GM12878 (cell line): Measurements from ENCODE around the gene HERPUD1. TPM values are rescaled to one million over a fixed set of nuclear protein-coding genes. Genes with fewer than 3 reads are reported as not detected.

Experiments used
- ATAC-seq: fragments of 200-7000 bp; cut with Tn5 transposase; 3 replicates; pipeline ENCODE4 v1.9.1; 2020; ENCODE audit warnings: mild to moderate bottlenecking, moderate library complexity
- BruUV-seq: library from RNA; stranded (reverse); fragments of 400-500 nt; replicated peaks from 2 replicates; lab custom pipeline; 2021; lab: Mats Ljungman, UMichigan
- CTCF ChIA-PET: fragments of 300-600 bp; sonication (Branson Sonifier 250); formaldehyde crosslinking; extraction: SDS; loops from one replicate; lab custom pipeline; 2021; ENCODE audit warnings: inconsistent platforms; lab: Yijun Ruan, JAX
- POLR2A ChIA-PET: fragments of 350-600 bp; formaldehyde crosslinking; extraction: SDS; loops from one replicate; lab custom pipeline; 2021; ENCODE audit warnings: inconsistent platforms; lab: Charles Lee
- RAD21 ChIA-PET: fragments of 300-600 bp; sonication (Branson Sonifier 250); formaldehyde crosslinking; loops from one replicate; lab custom pipeline; 2023; ENCODE audit warnings: antibody characterized with exemption; ENCODE audit not compliant: unreplicated experiment; lab: Charles Lee
- SMC1A ChIA-PET: fragments of 300-600 bp; sonication (Branson Sonifier 250); formaldehyde crosslinking; loops from one replicate; lab custom pipeline; 2023; ENCODE audit not compliant: unreplicated experiment, uncharacterized antibody; lab: Charles Lee
- DNase-seq: peaks from one replicate; pipeline ENCODE4 v3.0.0-alpha.2; 2011; ENCODE audit warnings: low read depth, low spot score
- FAIRE-seq: peaks from 3 replicates; lab custom pipeline; 2011; peaks lifted over from hg19 to GRCh38; lab: Jason Lieb, UNC
- H2AFZ ChIP-seq: 2 replicates; pipeline ENCODE4 v1.6.0; 2011; ENCODE audit warnings: low read depth, low read length, control low read depth; ENCODE audit not compliant: control insufficient read depth
- H3K27ac ChIP-seq: 2 replicates; pipeline ENCODE4 v1.5.1; 2011; ENCODE audit warnings: control low read depth; ENCODE audit not compliant: control insufficient read depth, insufficient read depth
- H3K27me3 ChIP-seq, 2 experiments: replicated peaks in 1 of 2; 2 replicates each; pipeline versions ENCODE4 v1.6.0 to v1.6.1; 2011; ENCODE audit warnings: low read length in 1 of 2; ENCODE audit not compliant: control insufficient read depth in 2 of 2, insufficient read depth in 2 of 2
- H3K36me3 ChIP-seq, 2 experiments: 2 replicates each; pipeline ENCODE4 v1.5.1; 2011; ENCODE audit warnings: low read length in 1 of 2; ENCODE audit not compliant: control insufficient read depth in 2 of 2, insufficient read depth in 2 of 2
- H3K4me1 ChIP-seq: 2 replicates; pipeline ENCODE4 v1.6.1; 2011; ENCODE audit warnings: mild to moderate bottlenecking, low read length, moderate library complexity, mixed read lengths; ENCODE audit not compliant: control insufficient read depth, insufficient read depth
- H3K4me2 ChIP-seq: 2 replicates; pipeline ENCODE4 v1.6.0; 2011; ENCODE audit warnings: control low read depth; ENCODE audit not compliant: control insufficient read depth, insufficient read depth
- H3K4me3 ChIP-seq: fragments of 200-600 bp; sonication (generic); 2 replicates; pipeline ENCODE4 v1.5.1; 2016
- H3K79me2 ChIP-seq: 2 replicates; pipeline ENCODE4 v1.6.0; 2011; ENCODE audit warnings: low read length; ENCODE audit not compliant: control insufficient read depth, insufficient read depth
- H3K9ac ChIP-seq: 2 replicates; pipeline ENCODE4 v1.8.0; 2011; ENCODE audit warnings: low read length, control low read depth, mixed read lengths; ENCODE audit not compliant: control insufficient read depth, insufficient read depth
- H3K9me3 ChIP-seq: replicated peaks from 3 replicates; pipeline ENCODE4 v1.5.1; 2011; ENCODE audit warnings: mild to moderate bottlenecking, low read length; ENCODE audit not compliant: control insufficient read depth, insufficient read depth
- H4K20me1 ChIP-seq: 2 replicates; pipeline ENCODE4 v1.6.0; 2011; ENCODE audit not compliant: control insufficient read depth, insufficient read depth
- BMI1 ChIP-seq: fragments of 450-650 bp; IDR thresholded peaks from 2 replicates; pipeline ENCODE4 v1.6.1; 2016; ENCODE audit warnings: mild to moderate bottlenecking, moderate library complexity, borderline replicate concordance
- CBFB ChIP-seq: IDR thresholded peaks from 2 replicates; pipeline ENCODE4 v1.6.1; 2016; ENCODE audit warnings: antibody characterized with exemption, low read depth
- DPF2 ChIP-seq: fragments of 450-650 bp; IDR thresholded peaks from 2 replicates; pipeline ENCODE4 v1.6.1; 2017; ENCODE audit warnings: mild to moderate bottlenecking
- YBX1 ChIP-seq: fragments of 450-650 bp; IDR thresholded peaks from 2 replicates; pipeline ENCODE4 v1.6.1; 2016; ENCODE audit warnings: antibody characterized with exemption
- WGBS: methylation state at CpG from one replicate; pipeline ENCODE4 v1.1.6; 2016; ENCODE audit warnings: low lambda C conversion rate; ENCODE audit not compliant: insufficient replicate concordance, insufficient coverage; ENCODE audit errors: missing lambda C conversion rate; 5-methylcytosine and 5-hydroxymethylcytosine counted together
- in situ Hi-C: fragments of 300-500 bp; cut with MboI; formaldehyde crosslinking; loops from 9 replicates; pipeline ENCODE4 v1.14.3; 2018; ENCODE audit warnings: mixed read lengths
- intact Hi-C: fragments of 100-400 bp; cut with micrococcal nuclease; formaldehyde crosslinking; loops from one replicate; pipeline ENCODE4 v1.14.2; 2022; ENCODE audit not compliant: unreplicated experiment
- polyA plus RNA-seq, 11 experiments: library from polyadenylated mRNA; depleted of rRNA in 4 of 11; unstranded in 6 of 11; stranded (reverse) in 5 of 11; fragments of >200 nt; fragmentation: Nextera tagmentation in 4 of 11; fragmentation: Illumina TruSeq in 1 of 11; extraction: Ambion mirVana in 4 of 11; extraction: Trizol in 1 of 11; gene quantifications; 1 replicate in 1 of 11; 2 replicates in 10 of 11; pipeline versions ENCODE4 v1.2.1 to v1.2.3, GENCODE V29; 2011 to 2016; ENCODE audit warnings: inconsistent platforms in 2 of 11, missing spikeins in 2 of 11, low read depth in 1 of 11
- total RNA-seq, 4 experiments: library from RNA; depleted of rRNA in 3 of 4; stranded (reverse); fragments of >200 nt in 3 of 4; fragmentation: Illumina TruSeq in 1 of 4; extraction: Trizol in 1 of 4; gene quantifications; 2 replicates each; pipeline versions ENCODE4 v1.2.1 to v1.2.3, GENCODE V29; 2013 to 2021

Gene HERPUD1
- total and polyA plus RNA-seq, 10 of the 15 experiments (the other 5 are each of a cell fraction or from before 2014, with no cell fraction given): 32.6 to 212 (median 122) TPM

DNA sequence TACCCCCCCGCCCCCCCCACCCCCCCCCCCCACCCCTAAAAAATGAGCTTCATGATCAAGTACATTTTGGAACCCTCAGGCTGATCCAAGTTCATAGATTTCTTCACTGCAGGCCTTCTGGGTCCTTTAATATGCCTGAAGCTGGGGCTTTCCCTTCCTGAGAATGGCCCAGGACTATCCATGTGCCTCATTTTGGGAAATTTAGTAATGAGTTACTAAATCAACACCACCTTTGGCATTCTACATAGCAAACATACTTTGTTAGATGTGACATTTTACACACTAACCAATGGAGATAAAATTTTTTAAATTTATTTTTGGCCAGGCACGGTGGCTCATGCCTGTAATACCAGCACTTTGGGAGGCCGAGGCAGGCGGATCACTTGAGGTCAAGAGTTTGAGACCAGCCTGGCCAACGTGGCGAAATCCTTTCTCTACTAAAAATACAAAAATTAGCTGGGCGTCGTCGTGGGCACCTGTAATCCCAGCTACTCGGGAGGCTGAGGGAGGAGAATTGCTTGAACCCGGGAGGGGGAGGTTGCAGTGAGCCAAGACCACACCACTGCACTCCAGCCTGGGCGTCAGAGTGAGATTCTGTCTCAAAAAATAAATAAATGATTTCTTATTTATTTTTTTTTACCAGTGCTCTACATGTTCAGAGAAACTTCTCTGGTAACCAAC is 14.0 kb downstream of the HERPUD1 start:
- Histone ChIP-seq H3K4me2 (no peak overlapping the region), H3K4me1 (peaks cover 48% of the 10 kb centered on the region), H4K20me1 (no peaks in the 10 kb centered on the region; the same call in 1 of the 2 replicates), H3K27ac (no peak overlapping the region), H3K36me3 (peaks cover 6 to 29% of the 10 kb centered on the region in 2 experiments), H3K4me3 (no peak overlapping the region)
- POLR2A ChIA-PET: interaction anchor here (0.6 to 21.1 kb wide), 8 partner anchors 9 to 149 kb away, joined by 3 to 306 read pairs (median 6); partner anchors contain the start of genes CETP and HERPUD1
- no peak for ATAC-seq
- no peak for DNase-seq
- BruUV-seq: no TSS peak
- TF ChIP-seq BMI1 (no peak), YBX1 (no peak), CBFB (0 out of 2 replicates have a peak, but pooled peaks have one; percentile 7), DPF2 (no peak)
- TF ChIP-seq, all 136 proteins: peak for 1
- CTCF ChIA-PET: interaction anchor here (0.9 to 3.9 kb wide), 6 partner anchors 9 to 85 kb away, joined by 3 to 45 read pairs (median 5); no protein-coding TSS in a partner anchor
- intact Hi-C loops (no loop called here), in situ Hi-C loops (no loop called here)
- SMC1A ChIA-PET: interaction anchor here (0.7 to 3.3 kb wide), 13 partner anchors 9 to 96 kb away, joined by 3 to 18 read pairs (median 4); no protein-coding TSS in a partner anchor
- Histone ChIP-seq H3K9me3 (no peaks in the 10 kb centered on the region), H3K9ac (no peak overlapping the region), H2AFZ (no peak overlapping the region), H3K27me3 (no peaks in the 10 kb centered on the region), H3K79me2 (no peaks in the 10 kb centered on the region; the same call in 1 of the 2 replicates)
- 77% methylated on average over 12 of the region's 12 CpGs for WGBS
- RAD21 ChIA-PET: interaction anchor here (0.8 to 2.4 kb wide), 10 partner anchors 9 to 116 kb away, joined by 3 to 15 read pairs (median 4); no protein-coding TSS in a partner anchor
- FAIRE-seq: no peak
